ENCODE measurements around the gene QTRT2. TPM values are rescaled to one million over a fixed set of nuclear protein-coding genes. Genes with fewer than 3 reads are reported as not detected.

Gene QTRT2
- total RNA-seq, 1 experiment from 2014 or later, result 51.6 TPM

GRCh38 chr3:114093596-114093995 lies 37.1 kb downstream of the QTRT2 start:
- intact Hi-C loops (cut with micrococcal nuclease; ENCODE audit: unreplicated experiment), result no loop called here
- no peak for TF ChIP-seq TCF7L2 (IDR thresholded peaks at IDR 0.05; ENCODE audit: low read depth, low read length)
- TF ChIP-seq SIN3A (IDR thresholded peaks at IDR 0.05; ENCODE audit: borderline replicate concordance, insufficient read depth, low read depth, low read length), result no peak
- TF ChIP-seq, protein P1, sequence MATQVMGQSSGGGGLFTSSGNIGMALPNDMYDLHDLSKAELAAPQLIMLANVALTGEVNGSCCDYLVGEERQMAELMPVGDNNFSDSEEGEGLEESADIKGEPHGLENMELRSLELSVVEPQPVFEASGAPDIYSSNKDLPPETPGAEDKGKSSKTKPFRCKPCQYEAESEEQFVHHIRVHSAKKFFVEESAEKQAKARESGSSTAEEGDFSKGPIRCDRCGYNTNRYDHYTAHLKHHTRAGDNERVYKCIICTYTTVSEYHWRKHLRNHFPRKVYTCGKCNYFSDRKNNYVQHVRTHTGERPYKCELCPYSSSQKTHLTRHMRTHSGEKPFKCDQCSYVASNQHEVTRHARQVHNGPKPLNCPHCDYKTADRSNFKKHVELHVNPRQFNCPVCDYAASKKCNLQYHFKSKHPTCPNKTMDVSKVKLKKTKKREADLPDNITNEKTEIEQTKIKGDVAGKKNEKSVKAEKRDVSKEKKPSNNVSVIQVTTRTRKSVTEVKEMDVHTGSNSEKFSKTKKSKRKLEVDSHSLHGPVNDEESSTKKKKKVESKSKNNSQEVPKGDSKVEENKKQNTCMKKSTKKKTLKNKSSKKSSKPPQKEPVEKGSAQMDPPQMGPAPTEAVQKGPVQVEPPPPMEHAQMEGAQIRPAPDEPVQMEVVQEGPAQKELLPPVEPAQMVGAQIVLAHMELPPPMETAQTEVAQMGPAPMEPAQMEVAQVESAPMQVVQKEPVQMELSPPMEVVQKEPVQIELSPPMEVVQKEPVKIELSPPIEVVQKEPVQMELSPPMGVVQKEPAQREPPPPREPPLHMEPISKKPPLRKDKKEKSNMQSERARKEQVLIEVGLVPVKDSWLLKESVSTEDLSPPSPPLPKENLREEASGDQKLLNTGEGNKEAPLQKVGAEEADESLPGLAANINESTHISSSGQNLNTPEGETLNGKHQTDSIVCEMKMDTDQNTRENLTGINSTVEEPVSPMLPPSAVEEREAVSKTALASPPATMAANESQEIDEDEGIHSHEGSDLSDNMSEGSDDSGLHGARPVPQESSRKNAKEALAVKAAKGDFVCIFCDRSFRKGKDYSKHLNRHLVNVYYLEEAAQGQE (IDR thresholded peaks at IDR 0.05; ENCODE audit: insufficient read depth in 1 of 2, low read depth in 2 of 2, low read length in 1 of 2), result no peak
- TF ChIP-seq POLR2AphosphoS5 (IDR thresholded peaks at IDR 0.05; ENCODE audit: low read depth, low read length), result no peak
- TF ChIP-seq, protein P2, sequence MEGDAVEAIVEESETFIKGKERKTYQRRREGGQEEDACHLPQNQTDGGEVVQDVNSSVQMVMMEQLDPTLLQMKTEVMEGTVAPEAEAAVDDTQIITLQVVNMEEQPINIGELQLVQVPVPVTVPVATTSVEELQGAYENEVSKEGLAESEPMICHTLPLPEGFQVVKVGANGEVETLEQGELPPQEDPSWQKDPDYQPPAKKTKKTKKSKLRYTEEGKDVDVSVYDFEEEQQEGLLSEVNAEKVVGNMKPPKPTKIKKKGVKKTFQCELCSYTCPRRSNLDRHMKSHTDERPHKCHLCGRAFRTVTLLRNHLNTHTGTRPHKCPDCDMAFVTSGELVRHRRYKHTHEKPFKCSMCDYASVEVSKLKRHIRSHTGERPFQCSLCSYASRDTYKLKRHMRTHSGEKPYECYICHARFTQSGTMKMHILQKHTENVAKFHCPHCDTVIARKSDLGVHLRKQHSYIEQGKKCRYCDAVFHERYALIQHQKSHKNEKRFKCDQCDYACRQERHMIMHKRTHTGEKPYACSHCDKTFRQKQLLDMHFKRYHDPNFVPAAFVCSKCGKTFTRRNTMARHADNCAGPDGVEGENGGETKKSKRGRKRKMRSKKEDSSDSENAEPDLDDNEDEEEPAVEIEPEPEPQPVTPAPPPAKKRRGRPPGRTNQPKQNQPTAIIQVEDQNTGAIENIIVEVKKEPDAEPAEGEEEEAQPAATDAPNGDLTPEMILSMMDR (IDR thresholded peaks at IDR 0.05), result no peak
- ATAC-seq, result no peak
- H3K4me1 ChIP-seq (ENCODE audit: control insufficient read depth, insufficient read depth, low read length), result no peaks in the 10 kb centered on the region
- no TSS peak for BruUV-seq (replicated peaks)
- no peaks in the 10 kb centered on the region for H3K27me3 ChIP-seq (ENCODE audit: control insufficient read depth, insufficient read depth, low read length)
- no peak overlapping the region for H3K27ac ChIP-seq (ENCODE audit: low read length)
- H3K9me3 ChIP-seq (ENCODE audit: control insufficient read depth, insufficient read depth, low read depth, low read length), result no peaks in the 10 kb centered on the region
- no peak for DNase-seq (ENCODE audit: low read depth, low spot score)
- H3K36me3 ChIP-seq (ENCODE audit: control insufficient read depth, insufficient read depth, low read length), result no peaks in the 10 kb centered on the region
- H3K4me3 ChIP-seq (ENCODE audit: low read depth in 2 of 2, low read length in 2 of 2), result no peak overlapping the region
- ChIA-PET POLR2A (no interaction called here), CTCF (no interaction called here)
- in situ Hi-C loops (cut with HindIII; ENCODE audit: low pct_unique_long_range_greater_than_20kb, low sequenced_read_pairs), result no loop called here

GRCh38 chr3:114095796-114096195 lies 39.3 kb downstream of the QTRT2 start:
- no peak overlapping the region for H3K27ac ChIP-seq (ENCODE audit: low read length)
- ATAC-seq, result no peak
- CTCF ChIA-PET, result no interaction called here
- BruUV-seq (replicated peaks), result no TSS peak
- in situ Hi-C loops (cut with HindIII; ENCODE audit: low pct_unique_long_range_greater_than_20kb, low sequenced_read_pairs) (no loop called here), intact Hi-C loops (cut with micrococcal nuclease; ENCODE audit: unreplicated experiment) (no loop called here)
- TF ChIP-seq POLR2AphosphoS5 (IDR thresholded peaks at IDR 0.05; ENCODE audit: low read depth, low read length), result no peak
- TF ChIP-seq SIN3A (IDR thresholded peaks at IDR 0.05; ENCODE audit: borderline replicate concordance, insufficient read depth, low read depth, low read length), result no peak
- TF ChIP-seq, protein P2 (IDR thresholded peaks at IDR 0.05), result no peak
- TF ChIP-seq, protein P1 (IDR thresholded peaks at IDR 0.05; ENCODE audit: insufficient read depth in 1 of 2, low read depth in 2 of 2, low read length in 1 of 2), result no peak
- no peak for TF ChIP-seq TCF7L2 (IDR thresholded peaks at IDR 0.05; ENCODE audit: low read depth, low read length)
- DNase-seq (ENCODE audit: low read depth, low spot score), result no peak
- no peaks in the 10 kb centered on the region for H3K9me3 ChIP-seq (ENCODE audit: control insufficient read depth, insufficient read depth, low read depth, low read length)
- H3K27me3 ChIP-seq (ENCODE audit: control insufficient read depth, insufficient read depth, low read length), result 0 out of 2 replicates have a peak, but pooled peaks cover 2% of the 10 kb centered on the region
- no peaks in the 10 kb centered on the region for H3K36me3 ChIP-seq (ENCODE audit: control insufficient read depth, insufficient read depth, low read length)
- POLR2A ChIA-PET, result no interaction called here
- no peak overlapping the region for H3K4me3 ChIP-seq (ENCODE audit: low read depth in 2 of 2, low read length in 2 of 2)
- no peaks in the 10 kb centered on the region for H3K4me1 ChIP-seq (ENCODE audit: control insufficient read depth, insufficient read depth, low read length)

Measured in Panc1 (cell line).